Esophagus muscularis mucosa (tissue), 4 donors: ENCODE results near the gene KHDC4. TPM values are rescaled to one million over a fixed set of nuclear protein-coding genes. Genes with fewer than 3 reads are reported as not detected.

Source experiments
- DNase-seq: peaks from one replicate; pipeline ENCODE4 v3.0.0-alpha.2; 2017; ENCODE audit errors: extremely low spot score
- H3K27ac ChIP-seq, 4 donors: fragments of 200-600 bp; sonication (generic); replicated peaks in 1 of 4; 1 replicate in 3 of 4; 2 replicates in 1 of 4; pipeline ENCODE4 v1.5.1; 2016 to 2019; ENCODE audit warnings: mild to moderate bottlenecking in 1 of 4
- H3K27me3 ChIP-seq, 4 donors: fragments of 200-600 bp; sonication (generic); one replicate each; pipeline versions ENCODE4 v1.5.1 to v1.6.0; 2016 to 2019
- H3K36me3 ChIP-seq, 4 donors: fragments of 200-600 bp; sonication (generic); one replicate each; pipeline ENCODE4 v1.5.1; 2016 to 2019
- H3K4me1 ChIP-seq, 4 donors: fragments of 200-600 bp; sonication (generic); one replicate each; pipeline ENCODE4 v1.5.1; 2016 to 2019
- H3K4me3 ChIP-seq, 4 donors: fragments of 200-600 bp; sonication (generic); 1 replicate in 2 of 4; 2 replicates in 2 of 4; pipeline ENCODE4 v1.5.1; 2016 to 2019; ENCODE audit warnings: mild to moderate bottlenecking in 4 of 4, moderate library complexity in 1 of 4
- H3K9me3 ChIP-seq, 4 donors: fragments of 200-600 bp; sonication (generic); 1 replicate in 3 of 4; 2 replicates in 1 of 4; pipeline ENCODE4 v1.5.1; 2016 to 2019
- CTCF ChIP-seq, 3 experiments: fragments of 200-600 bp in 2 of 3; fragments of 450-650 bp in 1 of 3; sonication (generic) in 2 of 3; IDR thresholded peaks; one replicate each; pipeline ENCODE4 v1.5.1; 2017 to 2019; ENCODE audit warnings: antibody characterized with exemption in 3 of 3, mild to moderate bottlenecking in 2 of 3, moderate library complexity in 1 of 3
- EP300 ChIP-seq: sonication (generic); formaldehyde crosslinking; IDR thresholded peaks from one replicate; pipeline ENCODE4 v1.6.1; 2017; ENCODE audit warnings: antibody characterized with exemption
- POLR2A ChIP-seq: fragments of 450-650 bp; IDR thresholded peaks from one replicate; pipeline ENCODE4 v1.6.1; 2017; ENCODE audit warnings: antibody characterized with exemption, moderate library complexity, mild to moderate bottlenecking, low read depth
- POLR2AphosphoS5 ChIP-seq, 2 donors: sonication (generic); formaldehyde crosslinking; IDR thresholded peaks; one replicate each; pipeline ENCODE4 v1.6.1; 2017; ENCODE audit warnings: antibody characterized with exemption in 2 of 2
- WGBS: methylation state at CpG from one replicate; pipeline ENCODE4 v1.1.5; 2018; 5-methylcytosine and 5-hydroxymethylcytosine counted together
- intact Hi-C: fragments of 100-400 bp; cut with DNase I; formaldehyde crosslinking; loops from one replicate; pipeline ENCODE4 v1.15.1; 2023
- total RNA-seq, 4 donors: library from RNA; depleted of rRNA; stranded (reverse); fragments of >200 nt; gene quantifications; one replicate each; pipeline versions ENCODE4 v1.1.0 to v1.2.1, GENCODE V29; 2016

Gene KHDC4
- total RNA-seq, 4 donors from 2014 or later = 25.8 to 41.5 (median 29.2) TPM

DNA sequence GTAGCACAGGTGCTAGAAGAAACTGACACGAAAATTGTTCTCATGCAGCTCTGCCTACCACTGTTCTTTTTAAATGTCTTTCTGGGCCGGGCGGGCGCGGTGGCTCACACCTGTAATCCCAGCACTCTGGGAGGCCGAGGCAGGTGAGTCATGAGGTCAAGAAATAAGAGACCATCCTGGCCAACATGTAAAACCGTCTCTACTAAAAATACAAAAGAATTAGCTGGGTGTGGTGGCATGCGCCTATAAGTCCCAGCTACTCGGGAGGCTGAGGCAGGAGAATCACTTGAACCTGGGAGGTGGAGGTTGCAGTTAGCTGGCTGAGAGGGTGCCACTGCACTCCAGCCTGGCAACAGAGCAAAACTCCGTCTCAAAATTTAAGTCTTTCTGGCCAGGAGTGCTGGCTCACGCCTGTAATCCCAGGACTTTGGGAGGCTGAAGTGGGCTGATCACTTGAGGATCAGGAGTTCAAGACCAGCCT is 22.1 kb downstream of the KHDC4 start:
- intact Hi-C loops = loop anchor here (10.0 kb wide), 1 partner anchor 47 kb away; no protein-coding TSS in a partner anchor
- H3K27me3 ChIP-seq = no peaks in the 10 kb centered on the region
- no peaks in the 10 kb centered on the region for H3K9me3 ChIP-seq
- 81% methylated on average over 11 of the region's 11 CpGs for WGBS
- TF ChIP-seq EP300 (no peak), POLR2A (no peak), POLR2AphosphoS5 (IDR thresholded peaks at IDR 0.05) (no peak), CTCF (IDR thresholded peaks at IDR 0.05) (no peak)
- peaks cover 19 to 38% (median 31%) of the 10 kb centered on the region in 4 donors for H3K4me1 ChIP-seq
- H3K27ac ChIP-seq = peak overlapping the region; percentile 90 to 98 (median 92)
- H3K4me3 ChIP-seq = no peak overlapping the region
- no peak for DNase-seq
- H3K36me3 ChIP-seq = peaks cover 51 to 77% (median 76%) of the 10 kb centered on the region in 4 donors

DNA sequence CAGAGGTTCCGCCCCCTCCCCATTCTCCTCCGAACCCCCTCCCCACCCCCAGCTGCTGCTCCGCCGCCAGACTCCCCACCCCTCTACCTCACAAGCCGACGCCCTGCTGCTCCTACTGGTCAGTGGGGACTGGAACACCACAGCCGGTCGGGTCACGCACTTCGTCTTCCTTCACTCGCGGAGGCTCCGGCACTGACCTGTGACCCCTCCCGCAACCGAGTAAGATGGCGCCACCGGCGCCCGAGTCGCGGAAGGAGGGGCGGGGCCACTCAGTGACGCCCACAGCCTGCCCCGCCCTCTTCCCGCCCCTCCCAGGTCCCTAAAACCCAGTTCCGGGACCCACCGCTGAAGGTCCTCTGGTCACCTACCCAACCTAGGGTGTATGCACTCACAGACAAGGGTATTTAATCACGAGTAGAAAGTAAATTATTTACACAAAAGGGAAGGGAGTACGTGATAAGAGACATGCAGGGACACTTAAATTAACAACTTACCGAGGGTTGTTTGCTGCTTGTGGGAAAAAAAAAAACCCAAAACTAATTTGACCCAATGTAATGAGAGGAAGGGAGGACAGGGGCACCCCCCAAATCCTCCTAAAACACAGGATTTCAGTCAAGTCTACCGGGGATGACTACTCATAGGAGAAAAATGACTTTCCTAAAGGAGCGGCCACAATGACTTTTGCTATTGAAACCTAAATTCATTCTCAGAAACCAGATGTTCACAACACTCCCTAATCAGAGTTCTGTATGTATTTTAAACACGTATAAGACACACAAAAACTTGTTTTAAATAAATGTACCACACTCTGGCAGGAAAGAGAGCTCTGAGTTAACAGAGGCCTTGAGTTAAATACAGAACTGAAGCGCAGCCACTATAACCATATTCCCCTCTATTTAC is 22.8 kb downstream of the KHDC4 start, which contains the start of gene RIT1:
Gene RIT1 (minus strand): TSS at position 194 of the 900 bp plus-strand sequence. CDS start 588 bp downstream, outside the sequence.
- 19% methylated on average over 9 of the region's 34 CpGs for WGBS
- peak within 1 kb of the TSS; percentile 66 to 90 (median 84) for H3K4me3 ChIP-seq
- H3K4me1 ChIP-seq = peaks cover 19 to 38% (median 31%) of the 10 kb centered on the region in 4 donors
- peak within 1 kb of the TSS; percentile 90 to 98 (median 92) for H3K27ac ChIP-seq
- intact Hi-C loops = loop anchor here (10.0 kb wide), 1 partner anchor 47 kb away; no protein-coding TSS in a partner anchor
- no peaks in the 10 kb centered on the region for H3K9me3 ChIP-seq
- no peak for TF ChIP-seq EP300
- peak in 2 of 3 experiments; percentile 29 to 42 for TF ChIP-seq CTCF (IDR thresholded peaks at IDR 0.05)
- peak; percentile 82 to 92 for TF ChIP-seq POLR2AphosphoS5 (IDR thresholded peaks at IDR 0.05)
- peak; percentile 43 for TF ChIP-seq POLR2A
- DNase-seq = peak; percentile 94
- peaks cover 48 to 77% (median 76%) of the 10 kb centered on the region in 4 donors for H3K36me3 ChIP-seq
- H3K27me3 ChIP-seq = no peaks in the 10 kb centered on the region

DNA sequence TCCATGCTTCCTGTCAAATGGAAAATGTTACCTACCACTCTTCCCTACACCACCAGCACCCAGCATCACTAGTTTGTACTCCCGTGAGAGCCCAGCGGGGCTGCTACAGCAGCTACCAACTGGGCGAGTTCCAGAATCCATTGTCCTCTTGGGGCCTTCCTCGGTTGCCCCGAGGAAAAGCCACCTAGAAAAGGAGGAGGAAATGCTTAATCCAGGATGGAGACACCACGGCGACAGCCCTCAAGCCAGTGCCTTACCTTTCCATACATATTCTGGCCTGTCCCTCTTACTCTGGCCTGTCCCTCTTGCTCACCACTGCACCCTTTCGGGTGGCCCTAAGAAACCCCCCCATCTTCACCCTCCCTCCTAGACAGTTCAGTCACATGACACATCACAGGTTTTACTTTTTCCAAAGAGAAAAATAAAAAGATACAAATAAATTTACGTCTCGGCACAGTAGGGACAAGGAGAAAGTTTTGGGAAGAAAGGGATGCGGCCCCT is 23.5 kb downstream of the KHDC4 start:
- intact Hi-C loops = loop anchor here (10.0 kb wide), 1 partner anchor 46 kb away; no protein-coding TSS in a partner anchor
- H3K27me3 ChIP-seq = no peaks in the 10 kb centered on the region
- TF ChIP-seq EP300 (no peak), CTCF (IDR thresholded peaks at IDR 0.05) (no peak), POLR2AphosphoS5 (IDR thresholded peaks at IDR 0.05) (no peak), POLR2A (no peak)
- H3K4me3 ChIP-seq = peak overlapping the region; percentile 66 to 90 (median 84)
- WGBS = under 1% methylated on average over 11 of the region's 11 CpGs
- peaks cover 43 to 77% (median 76%) of the 10 kb centered on the region in 4 donors for H3K36me3 ChIP-seq
- DNase-seq = no peak
- peaks cover 19 to 38% (median 31%) of the 10 kb centered on the region in 4 donors for H3K4me1 ChIP-seq
- H3K27ac ChIP-seq = peak overlapping the region; percentile 90 to 98 (median 92)
- H3K9me3 ChIP-seq = no peaks in the 10 kb centered on the region

DNA sequence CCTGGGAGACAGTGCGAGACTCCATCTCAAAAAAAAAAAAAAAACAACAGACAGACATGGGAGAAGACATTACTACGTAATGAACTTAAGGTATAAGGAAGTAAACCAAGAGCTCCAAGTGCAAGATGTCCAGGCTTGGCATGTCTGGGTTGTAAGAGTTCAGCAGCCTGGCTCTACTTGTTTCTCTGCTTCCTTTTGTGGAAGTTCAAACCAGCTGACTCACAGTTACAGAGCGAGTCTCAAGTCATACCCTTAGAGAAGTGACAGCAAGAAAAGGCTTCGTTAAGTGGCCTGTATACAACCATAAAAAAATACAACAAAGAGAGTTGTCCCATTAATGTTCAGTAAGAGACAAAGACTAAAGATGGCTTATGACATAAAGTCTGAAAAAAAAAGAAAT is 24.3 kb downstream of the KHDC4 start:
- Histone ChIP-seq H3K4me3 (peak overlapping the region; percentile 66 to 90 (median 84)), H3K27me3 (no peaks in the 10 kb centered on the region), H3K27ac (peak overlapping the region; percentile 90 to 98 (median 92)), H3K9me3 (no peaks in the 10 kb centered on the region), H3K36me3 (peaks cover 40 to 77% (median 75%) of the 10 kb centered on the region in 4 donors), H3K4me1 (peaks cover 19 to 38% (median 27%) of the 10 kb centered on the region in 4 donors)
- TF ChIP-seq POLR2AphosphoS5 (IDR thresholded peaks at IDR 0.05) (peak; percentile 16 to 51), CTCF (IDR thresholded peaks at IDR 0.05) (no peak), POLR2A (no peak)
- no peak for DNase-seq
- intact Hi-C loops = loop anchor here (10.0 kb wide), 1 partner anchor 45 kb away; no protein-coding TSS in a partner anchor
- 56% methylated on average over 4 of the region's 4 CpGs for WGBS
